ENCODE results near the gene HNRNPA3.

DNA sequence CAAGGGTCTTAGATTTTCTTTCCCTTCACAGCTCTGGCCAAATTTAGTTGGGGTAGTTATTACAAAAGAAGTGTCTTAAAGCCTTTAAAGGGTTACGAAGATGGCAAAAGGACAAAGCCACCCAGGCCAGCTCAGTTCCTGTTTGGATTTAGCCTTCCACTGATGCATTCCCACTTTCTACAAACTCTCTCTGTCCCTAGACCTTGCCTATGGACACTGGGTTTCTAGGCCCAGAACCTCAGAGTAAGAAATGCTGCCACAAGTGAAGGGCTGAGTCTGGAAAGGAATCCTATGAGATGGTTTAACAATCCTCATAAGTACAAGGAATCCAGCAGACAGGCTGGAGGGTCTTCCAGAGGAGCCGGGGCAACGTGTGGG lies 38.6 kb downstream of the HNRNPA3 start:
- TF ChIP-seq GATA2 (IDR thresholded peaks at IDR 0.05; ENCODE audit: low read depth, low read length), result no peak
- no peak for TF ChIP-seq GATA3 (IDR thresholded peaks at IDR 0.05; ENCODE audit: low read depth, low read length)
